ENCODE results near the gene TRIM42. TPM values are rescaled to one million over a fixed set of nuclear protein-coding genes. Genes with fewer than 3 reads are reported as not detected.

TRIM42 gene
- not detected for total RNA-seq
- not detected for polyA plus RNA-seq (ENCODE audit: insufficient read depth, low read depth, low replicate concordance)
- long read RNA-seq, donor 1, result 0 reads
- long read RNA-seq, donor 2, result 0 reads
- long read RNA-seq, donor 3, result 0 reads
- long read RNA-seq, donor 4, result 0 reads
- long read RNA-seq, donor 5, result 0 reads
- long read RNA-seq, donor 6, result 0 reads
- long read RNA-seq, donor 7, result 0 reads
- long read RNA-seq, donor 8, result 0 reads
- long read RNA-seq, donor 9, result 0 reads
- long read RNA-seq, donor 10, result 0 reads

DNA sequence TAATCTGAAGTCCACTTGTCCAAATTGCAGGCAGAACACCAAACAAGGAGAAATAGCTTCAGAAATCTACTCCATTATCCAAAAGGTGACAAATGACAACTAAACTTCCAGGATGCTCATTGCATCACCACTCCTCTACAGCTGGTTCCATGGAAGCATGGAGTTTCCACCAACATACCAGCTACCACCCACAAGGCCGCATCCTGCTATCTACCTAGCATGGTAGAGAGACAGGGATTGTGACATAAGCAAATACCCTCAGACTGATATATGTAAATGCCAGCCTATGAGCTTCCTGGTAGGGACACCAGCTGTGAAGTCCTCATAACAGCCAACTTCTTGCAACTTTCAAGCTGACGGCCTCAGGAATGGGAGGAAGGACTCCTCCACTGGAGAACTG lies at the start of gene TRIM42:
Gene TRIM42, plus strand, starts transcription at position 301 of the 400 bp plus-strand sequence. CDS start 166 bp downstream, outside the sequence.
- H3K36me3 ChIP-seq (ENCODE audit: control insufficient read depth in 2 of 3, insufficient read depth in 3 of 3, low read length in 3 of 3), result no peaks in the 10 kb centered on the region
- FAIRE-seq, result no peak
- intact Hi-C loops (cut with DNase I), result no loop called here
- no peak within 1 kb of the TSS for H3K4me3 ChIP-seq (ENCODE audit: low read length in 3 of 3)
- DNase-seq, result no peak
- no peak within 1 kb of the TSS for H3K27ac ChIP-seq (ENCODE audit: low read depth in 2 of 2, low read length in 2 of 2)
- no peaks in the 10 kb centered on the region for H3K4me1 ChIP-seq (ENCODE audit: control insufficient read depth in 2 of 3, insufficient read depth in 2 of 3, low read depth in 1 of 3, low read length in 3 of 3)
- no peaks in the 10 kb centered on the region for H3K27me3 ChIP-seq (ENCODE audit: control insufficient read depth, insufficient read depth, low read length)
- TF ChIP-seq, protein P1, sequence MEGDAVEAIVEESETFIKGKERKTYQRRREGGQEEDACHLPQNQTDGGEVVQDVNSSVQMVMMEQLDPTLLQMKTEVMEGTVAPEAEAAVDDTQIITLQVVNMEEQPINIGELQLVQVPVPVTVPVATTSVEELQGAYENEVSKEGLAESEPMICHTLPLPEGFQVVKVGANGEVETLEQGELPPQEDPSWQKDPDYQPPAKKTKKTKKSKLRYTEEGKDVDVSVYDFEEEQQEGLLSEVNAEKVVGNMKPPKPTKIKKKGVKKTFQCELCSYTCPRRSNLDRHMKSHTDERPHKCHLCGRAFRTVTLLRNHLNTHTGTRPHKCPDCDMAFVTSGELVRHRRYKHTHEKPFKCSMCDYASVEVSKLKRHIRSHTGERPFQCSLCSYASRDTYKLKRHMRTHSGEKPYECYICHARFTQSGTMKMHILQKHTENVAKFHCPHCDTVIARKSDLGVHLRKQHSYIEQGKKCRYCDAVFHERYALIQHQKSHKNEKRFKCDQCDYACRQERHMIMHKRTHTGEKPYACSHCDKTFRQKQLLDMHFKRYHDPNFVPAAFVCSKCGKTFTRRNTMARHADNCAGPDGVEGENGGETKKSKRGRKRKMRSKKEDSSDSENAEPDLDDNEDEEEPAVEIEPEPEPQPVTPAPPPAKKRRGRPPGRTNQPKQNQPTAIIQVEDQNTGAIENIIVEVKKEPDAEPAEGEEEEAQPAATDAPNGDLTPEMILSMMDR (IDR thresholded peaks at IDR 0.05; ENCODE audit: borderline replicate concordance, extremely low read depth, insufficient read depth), result no peak
- no peaks in the 10 kb centered on the region for H3K9me3 ChIP-seq (ENCODE audit: control insufficient read depth in 2 of 3, insufficient read depth in 1 of 3, low read length in 3 of 3)
- no peak within 1 kb of the TSS for H3K9ac ChIP-seq (ENCODE audit: low read length in 3 of 3)

GRCh38 chr3:140628606-140629005 lies 49.3 kb upstream of the TRIM42 start:
- H3K9me3 ChIP-seq (ENCODE audit: control insufficient read depth in 2 of 3, insufficient read depth in 1 of 3, low read length in 3 of 3), result no peaks in the 10 kb centered on the region
- no peak overlapping the region for H3K9ac ChIP-seq (ENCODE audit: low read length in 3 of 3)
- TF ChIP-seq, protein P1 (IDR thresholded peaks at IDR 0.05; ENCODE audit: borderline replicate concordance, extremely low read depth, insufficient read depth), result no peak
- H3K27me3 ChIP-seq (ENCODE audit: control insufficient read depth, insufficient read depth, low read length), result no peaks in the 10 kb centered on the region
- H3K4me3 ChIP-seq (ENCODE audit: low read length in 3 of 3), result no peak overlapping the region
- no peaks in the 10 kb centered on the region for H3K4me1 ChIP-seq (ENCODE audit: control insufficient read depth in 2 of 3, insufficient read depth in 2 of 3, low read depth in 1 of 3, low read length in 3 of 3)
- intact Hi-C loops (cut with DNase I), result no loop called here
- FAIRE-seq, result no peak
- H3K36me3 ChIP-seq (ENCODE audit: control insufficient read depth in 2 of 3, insufficient read depth in 3 of 3, low read length in 3 of 3), result no peaks in the 10 kb centered on the region
- H3K27ac ChIP-seq (ENCODE audit: low read depth in 2 of 2, low read length in 2 of 2), result no peak overlapping the region
- DNase-seq, result no peak

GRCh38 chr3:140629357-140630137 lies 48.3 kb upstream of the TRIM42 start:
- TF ChIP-seq, protein P1 (IDR thresholded peaks at IDR 0.05; ENCODE audit: borderline replicate concordance, extremely low read depth, insufficient read depth), result no peak
- Histone ChIP-seq H3K9ac (ENCODE audit: low read length in 3 of 3) (no peak overlapping the region), H3K27ac (ENCODE audit: low read depth in 2 of 2, low read length in 2 of 2) (no peak overlapping the region), H3K9me3 (ENCODE audit: control insufficient read depth in 2 of 3, insufficient read depth in 1 of 3, low read length in 3 of 3) (no peaks in the 10 kb centered on the region), H3K27me3 (ENCODE audit: control insufficient read depth, insufficient read depth, low read length) (no peaks in the 10 kb centered on the region), H3K4me1 (ENCODE audit: control insufficient read depth in 2 of 3, insufficient read depth in 2 of 3, low read depth in 1 of 3, low read length in 3 of 3) (no peaks in the 10 kb centered on the region), H3K36me3 (ENCODE audit: control insufficient read depth in 2 of 3, insufficient read depth in 3 of 3, low read length in 3 of 3) (no peaks in the 10 kb centered on the region), H3K4me3 (ENCODE audit: low read length in 3 of 3) (no peak overlapping the region)
- peak in 2 of 5 donors; percentile 4 to 12 for DNase-seq
- intact Hi-C loops (cut with DNase I), result no loop called here
- no peak for FAIRE-seq
